H1 (cell line): ENCODE measurements around the gene PIGM. TPM values are rescaled to one million over a fixed set of nuclear protein-coding genes. Genes with fewer than 3 reads are reported as not detected.
A peak's percentile ranks its signal among the peaks of the same experiment; 100 is the strongest.

ENCODE experiments used
- BACH1 ChIP-seq: IDR thresholded peaks from 2 replicates; pipeline ENCODE4 v1.6.1; 2012; ENCODE audit warnings: low read length, improper control_type of control experiment
- CREB1 ChIP-seq: IDR thresholded peaks from 2 replicates; pipeline ENCODE4 v1.6.1; 2012; ENCODE audit warnings: inconsistent platforms
- HDAC2 ChIP-seq, 2 experiments: fragments of 300-600 bp in 1 of 2; sonication (generic) in 1 of 2; IDR thresholded peaks; 2 replicates each; pipeline ENCODE4 v1.6.1; 2011 to 2012; ENCODE audit warnings: low read depth in 2 of 2, low read length in 2 of 2, mild to moderate bottlenecking in 2 of 2, moderate library complexity in 2 of 2, borderline replicate concordance in 1 of 2, inconsistent platforms in 1 of 2
- NRF1 ChIP-seq: IDR thresholded peaks from 2 replicates; pipeline ENCODE4 v1.6.1; 2011; ENCODE audit warnings: mild to moderate bottlenecking, low read depth, low read length, improper control_type of control experiment
- RBBP5 ChIP-seq: IDR thresholded peaks from 2 replicates; pipeline ENCODE4 v1.7.1; 2012; ENCODE audit warnings: low read depth, mild to moderate bottlenecking, inconsistent platforms, low read length, moderate library complexity, borderline replicate concordance
- SIN3A ChIP-seq, 2 experiments: IDR thresholded peaks in 1 of 2; conservative IDR thresholded peaks in 1 of 2; 2 replicates each; pipeline ENCODE4 v1.6.1; 2011 to 2012; ENCODE audit warnings: low read length in 2 of 2, improper control_type of control experiment in 1 of 2, low read depth in 1 of 2, mild to moderate bottlenecking in 1 of 2
- SIRT6 ChIP-seq: IDR thresholded peaks from one replicate; pipeline ENCODE4 v1.7.1; 2012; ENCODE audit warnings: low read length, inconsistent platforms
- SRF ChIP-seq: IDR thresholded peaks from 2 replicates; pipeline ENCODE4 v1.6.1; 2011; ENCODE audit warnings: mild to moderate bottlenecking, low read depth, low read length, moderate library complexity
- TAF1 ChIP-seq: IDR thresholded peaks from 2 replicates; pipeline ENCODE4 v1.6.1; 2011; ENCODE audit warnings: mild to moderate bottlenecking, low read depth, low read length
- TCF12 ChIP-seq: IDR thresholded peaks from 2 replicates; pipeline ENCODE4 v1.6.1; 2011; ENCODE audit warnings: low read depth, mild to moderate bottlenecking, low read length
- polyA plus RNA-seq, 7 experiments: library from polyadenylated mRNA; depleted of rRNA in 3 of 7; stranded (reverse) in 5 of 7; unstranded in 2 of 7; fragments of >200 nt in 5 of 7; fragments of 200-250 nt in 2 of 7; gene quantifications; 1 replicate in 5 of 7; 2 replicates in 1 of 7; 4 replicates in 1 of 7; pipeline versions ENCODE4 v1.2.1 to v1.2.3, GENCODE V29; 2011 to 2013; ENCODE audit warnings: missing spikeins in 2 of 7, mixed read lengths in 2 of 7
- total RNA-seq: library from RNA; stranded (reverse); fragmentation: NEBNext Ultra II Directional; extraction: Animal tissue kit (Norgen Biotek cat#: 25700); gene quantifications from 2 replicates; pipeline ENCODE4 v1.2.1, GENCODE V29; 2021
- TF ChIP-seq, protein P1 (sequence below): fragments of 300-600 bp; sonication (generic); IDR thresholded peaks from 2 replicates; pipeline ENCODE4 v1.7.1; 2012; ENCODE audit warnings: low read length, moderate library complexity, mild to moderate bottlenecking, inconsistent platforms; ENCODE audit not compliant: insufficient replicate concordance

Gene PIGM
- total and polyA plus RNA-seq, 2 of the 8 experiments (the other 6 are each of a cell fraction or from before 2014, with no cell fraction given): 5.4 to 6.0 TPM

DNA sequence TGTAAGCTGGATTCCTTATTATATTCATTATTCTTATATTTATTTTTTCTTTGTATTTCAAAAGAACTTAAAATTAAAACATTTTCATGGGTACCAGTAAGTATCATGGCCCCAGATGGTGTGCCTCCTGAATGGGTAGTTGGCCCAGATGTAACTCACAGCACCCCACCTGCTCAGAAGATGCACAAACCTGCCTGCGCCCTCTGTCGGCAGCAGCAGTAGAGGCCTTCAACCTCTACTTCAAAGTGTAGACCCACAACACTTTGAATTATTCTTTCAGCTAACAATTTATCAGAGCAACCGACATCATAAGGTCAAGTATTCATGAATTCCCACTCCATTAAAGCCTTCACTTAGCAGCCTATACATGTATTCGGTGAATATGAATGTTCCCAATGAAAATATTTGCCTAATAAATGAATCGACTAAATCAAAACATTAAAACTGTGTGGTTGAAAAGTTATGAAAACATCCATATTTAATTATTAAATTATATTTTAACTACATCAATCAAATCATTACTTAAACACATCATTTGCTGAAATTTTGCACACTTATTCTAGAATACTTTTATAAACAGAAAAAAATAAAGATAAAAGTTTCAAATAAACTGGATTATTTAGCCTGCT is 25.4 kb downstream of the PIGM start (continued):
- TF ChIP-seq, protein P1, sequence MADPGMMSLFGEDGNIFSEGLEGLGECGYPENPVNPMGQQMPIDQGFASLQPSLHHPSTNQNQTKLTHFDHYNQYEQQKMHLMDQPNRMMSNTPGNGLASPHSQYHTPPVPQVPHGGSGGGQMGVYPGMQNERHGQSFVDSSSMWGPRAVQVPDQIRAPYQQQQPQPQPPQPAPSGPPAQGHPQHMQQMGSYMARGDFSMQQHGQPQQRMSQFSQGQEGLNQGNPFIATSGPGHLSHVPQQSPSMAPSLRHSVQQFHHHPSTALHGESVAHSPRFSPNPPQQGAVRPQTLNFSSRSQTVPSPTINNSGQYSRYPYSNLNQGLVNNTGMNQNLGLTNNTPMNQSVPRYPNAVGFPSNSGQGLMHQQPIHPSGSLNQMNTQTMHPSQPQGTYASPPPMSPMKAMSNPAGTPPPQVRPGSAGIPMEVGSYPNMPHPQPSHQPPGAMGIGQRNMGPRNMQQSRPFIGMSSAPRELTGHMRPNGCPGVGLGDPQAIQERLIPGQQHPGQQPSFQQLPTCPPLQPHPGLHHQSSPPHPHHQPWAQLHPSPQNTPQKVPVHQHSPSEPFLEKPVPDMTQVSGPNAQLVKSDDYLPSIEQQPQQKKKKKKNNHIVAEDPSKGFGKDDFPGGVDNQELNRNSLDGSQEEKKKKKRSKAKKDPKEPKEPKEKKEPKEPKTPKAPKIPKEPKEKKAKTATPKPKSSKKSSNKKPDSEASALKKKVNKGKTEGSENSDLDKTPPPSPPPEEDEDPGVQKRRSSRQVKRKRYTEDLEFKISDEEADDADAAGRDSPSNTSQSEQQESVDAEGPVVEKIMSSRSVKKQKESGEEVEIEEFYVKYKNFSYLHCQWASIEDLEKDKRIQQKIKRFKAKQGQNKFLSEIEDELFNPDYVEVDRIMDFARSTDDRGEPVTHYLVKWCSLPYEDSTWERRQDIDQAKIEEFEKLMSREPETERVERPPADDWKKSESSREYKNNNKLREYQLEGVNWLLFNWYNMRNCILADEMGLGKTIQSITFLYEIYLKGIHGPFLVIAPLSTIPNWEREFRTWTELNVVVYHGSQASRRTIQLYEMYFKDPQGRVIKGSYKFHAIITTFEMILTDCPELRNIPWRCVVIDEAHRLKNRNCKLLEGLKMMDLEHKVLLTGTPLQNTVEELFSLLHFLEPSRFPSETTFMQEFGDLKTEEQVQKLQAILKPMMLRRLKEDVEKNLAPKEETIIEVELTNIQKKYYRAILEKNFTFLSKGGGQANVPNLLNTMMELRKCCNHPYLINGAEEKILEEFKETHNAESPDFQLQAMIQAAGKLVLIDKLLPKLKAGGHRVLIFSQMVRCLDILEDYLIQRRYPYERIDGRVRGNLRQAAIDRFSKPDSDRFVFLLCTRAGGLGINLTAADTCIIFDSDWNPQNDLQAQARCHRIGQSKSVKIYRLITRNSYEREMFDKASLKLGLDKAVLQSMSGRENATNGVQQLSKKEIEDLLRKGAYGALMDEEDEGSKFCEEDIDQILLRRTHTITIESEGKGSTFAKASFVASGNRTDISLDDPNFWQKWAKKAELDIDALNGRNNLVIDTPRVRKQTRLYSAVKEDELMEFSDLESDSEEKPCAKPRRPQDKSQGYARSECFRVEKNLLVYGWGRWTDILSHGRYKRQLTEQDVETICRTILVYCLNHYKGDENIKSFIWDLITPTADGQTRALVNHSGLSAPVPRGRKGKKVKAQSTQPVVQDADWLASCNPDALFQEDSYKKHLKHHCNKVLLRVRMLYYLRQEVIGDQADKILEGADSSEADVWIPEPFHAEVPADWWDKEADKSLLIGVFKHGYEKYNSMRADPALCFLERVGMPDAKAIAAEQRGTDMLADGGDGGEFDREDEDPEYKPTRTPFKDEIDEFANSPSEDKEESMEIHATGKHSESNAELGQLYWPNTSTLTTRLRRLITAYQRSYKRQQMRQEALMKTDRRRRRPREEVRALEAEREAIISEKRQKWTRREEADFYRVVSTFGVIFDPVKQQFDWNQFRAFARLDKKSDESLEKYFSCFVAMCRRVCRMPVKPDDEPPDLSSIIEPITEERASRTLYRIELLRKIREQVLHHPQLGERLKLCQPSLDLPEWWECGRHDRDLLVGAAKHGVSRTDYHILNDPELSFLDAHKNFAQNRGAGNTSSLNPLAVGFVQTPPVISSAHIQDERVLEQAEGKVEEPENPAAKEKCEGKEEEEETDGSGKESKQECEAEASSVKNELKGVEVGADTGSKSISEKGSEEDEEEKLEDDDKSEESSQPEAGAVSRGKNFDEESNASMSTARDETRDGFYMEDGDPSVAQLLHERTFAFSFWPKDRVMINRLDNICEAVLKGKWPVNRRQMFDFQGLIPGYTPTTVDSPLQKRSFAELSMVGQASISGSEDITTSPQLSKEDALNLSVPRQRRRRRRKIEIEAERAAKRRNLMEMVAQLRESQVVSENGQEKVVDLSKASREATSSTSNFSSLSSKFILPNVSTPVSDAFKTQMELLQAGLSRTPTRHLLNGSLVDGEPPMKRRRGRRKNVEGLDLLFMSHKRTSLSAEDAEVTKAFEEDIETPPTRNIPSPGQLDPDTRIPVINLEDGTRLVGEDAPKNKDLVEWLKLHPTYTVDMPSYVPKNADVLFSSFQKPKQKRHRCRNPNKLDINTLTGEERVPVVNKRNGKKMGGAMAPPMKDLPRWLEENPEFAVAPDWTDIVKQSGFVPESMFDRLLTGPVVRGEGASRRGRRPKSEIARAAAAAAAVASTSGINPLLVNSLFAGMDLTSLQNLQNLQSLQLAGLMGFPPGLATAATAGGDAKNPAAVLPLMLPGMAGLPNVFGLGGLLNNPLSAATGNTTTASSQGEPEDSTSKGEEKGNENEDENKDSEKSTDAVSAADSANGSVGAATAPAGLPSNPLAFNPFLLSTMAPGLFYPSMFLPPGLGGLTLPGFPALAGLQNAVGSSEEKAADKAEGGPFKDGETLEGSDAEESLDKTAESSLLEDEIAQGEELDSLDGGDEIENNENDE: no peak
- TF ChIP-seq TAF1 (no peak), SRF (no peak), BACH1 (no peak), SIN3A (conservative IDR thresholded peaks at IDR 0.05 in 1 of 2, IDR thresholded peaks at IDR 0.05 in 1 of 2; ENCODE audit: low read depth in 1 of 2, low read length in 2 of 2) (no peak), HDAC2 (IDR thresholded peaks at IDR 0.05; ENCODE audit: borderline replicate concordance in 1 of 2, low read depth in 2 of 2, low read length in 2 of 2) (no peak), RBBP5 (no peak), NRF1 (no peak), TCF12 (peak; percentile 83; the same call in 1 of the 2 replicates), SIRT6 (no peak), CREB1 (no peak)
